GM12874 (cell line): ENCODE results near the gene KIF13A.

Source experiments
- TF ChIP-seq, protein P1 (sequence below): IDR thresholded peaks from 2 replicates; pipeline ENCODE4 v1.5.1; 2011; ENCODE audit warnings: low read depth, mild to moderate bottlenecking, control low read depth, low read length, moderate library complexity; ENCODE audit not compliant: insufficient read depth

KIF13A gene

DNA sequence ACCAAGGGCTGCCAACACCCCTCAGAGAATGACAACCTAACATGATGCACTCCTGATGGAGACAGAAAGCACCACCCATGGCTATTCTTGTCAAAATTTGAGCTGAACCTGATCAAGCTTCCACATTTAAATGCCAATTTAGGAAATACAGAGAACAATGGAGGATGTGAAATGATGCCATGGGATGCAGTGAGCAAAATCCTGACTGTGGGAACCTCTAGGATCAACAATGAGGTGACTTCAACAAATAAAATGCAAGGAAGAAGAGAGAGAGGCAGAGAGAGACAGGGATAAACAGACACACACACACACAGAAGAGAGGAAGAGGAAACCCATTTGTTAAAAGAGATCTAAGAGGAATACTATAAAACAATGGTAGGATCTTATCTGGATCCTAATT is 161.1 kb downstream of the KIF13A start:
- TF ChIP-seq, protein P1, sequence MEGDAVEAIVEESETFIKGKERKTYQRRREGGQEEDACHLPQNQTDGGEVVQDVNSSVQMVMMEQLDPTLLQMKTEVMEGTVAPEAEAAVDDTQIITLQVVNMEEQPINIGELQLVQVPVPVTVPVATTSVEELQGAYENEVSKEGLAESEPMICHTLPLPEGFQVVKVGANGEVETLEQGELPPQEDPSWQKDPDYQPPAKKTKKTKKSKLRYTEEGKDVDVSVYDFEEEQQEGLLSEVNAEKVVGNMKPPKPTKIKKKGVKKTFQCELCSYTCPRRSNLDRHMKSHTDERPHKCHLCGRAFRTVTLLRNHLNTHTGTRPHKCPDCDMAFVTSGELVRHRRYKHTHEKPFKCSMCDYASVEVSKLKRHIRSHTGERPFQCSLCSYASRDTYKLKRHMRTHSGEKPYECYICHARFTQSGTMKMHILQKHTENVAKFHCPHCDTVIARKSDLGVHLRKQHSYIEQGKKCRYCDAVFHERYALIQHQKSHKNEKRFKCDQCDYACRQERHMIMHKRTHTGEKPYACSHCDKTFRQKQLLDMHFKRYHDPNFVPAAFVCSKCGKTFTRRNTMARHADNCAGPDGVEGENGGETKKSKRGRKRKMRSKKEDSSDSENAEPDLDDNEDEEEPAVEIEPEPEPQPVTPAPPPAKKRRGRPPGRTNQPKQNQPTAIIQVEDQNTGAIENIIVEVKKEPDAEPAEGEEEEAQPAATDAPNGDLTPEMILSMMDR: no peak

DNA sequence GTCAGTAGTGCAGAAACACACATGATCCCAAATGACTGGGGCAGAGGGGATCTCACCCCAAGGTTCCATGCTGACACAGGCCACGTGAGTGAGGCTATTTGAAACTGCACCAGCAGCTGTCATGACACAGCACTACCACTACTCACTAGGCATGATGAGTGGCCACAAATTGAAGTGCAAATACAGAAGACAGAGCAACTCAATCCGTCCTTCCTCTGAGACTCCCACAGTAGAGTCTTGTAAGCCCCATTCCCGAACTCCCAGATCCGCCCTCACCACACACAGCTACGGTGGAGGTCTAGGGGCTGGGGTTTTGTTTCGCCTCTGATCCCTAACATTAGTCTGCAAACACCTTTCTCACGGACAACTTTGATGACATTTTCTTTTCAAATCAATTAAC is 167.4 kb downstream of the KIF13A start:
- TF ChIP-seq, protein P1: peak; percentile 14; the same call in 1 of the 2 replicates

DNA sequence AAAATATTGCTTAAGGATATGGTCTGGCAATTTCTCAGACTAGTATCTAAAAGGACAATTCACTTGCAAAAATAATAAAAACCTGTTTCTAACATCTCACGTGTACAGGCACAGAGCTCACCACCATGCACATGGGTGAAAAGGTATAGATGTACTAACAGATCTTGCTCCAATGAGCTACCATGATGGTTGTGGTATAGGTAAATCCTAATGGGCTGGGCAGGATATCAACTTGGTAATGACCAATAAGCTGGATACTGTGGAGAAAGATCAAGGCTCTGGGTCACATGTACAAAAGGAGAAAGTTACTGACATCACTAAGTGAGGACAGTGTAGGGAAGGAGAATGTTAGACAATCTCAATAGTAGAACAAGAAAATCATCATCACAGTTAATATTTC is 169.7 kb downstream of the KIF13A start:
- TF ChIP-seq, protein P1: no peak

DNA sequence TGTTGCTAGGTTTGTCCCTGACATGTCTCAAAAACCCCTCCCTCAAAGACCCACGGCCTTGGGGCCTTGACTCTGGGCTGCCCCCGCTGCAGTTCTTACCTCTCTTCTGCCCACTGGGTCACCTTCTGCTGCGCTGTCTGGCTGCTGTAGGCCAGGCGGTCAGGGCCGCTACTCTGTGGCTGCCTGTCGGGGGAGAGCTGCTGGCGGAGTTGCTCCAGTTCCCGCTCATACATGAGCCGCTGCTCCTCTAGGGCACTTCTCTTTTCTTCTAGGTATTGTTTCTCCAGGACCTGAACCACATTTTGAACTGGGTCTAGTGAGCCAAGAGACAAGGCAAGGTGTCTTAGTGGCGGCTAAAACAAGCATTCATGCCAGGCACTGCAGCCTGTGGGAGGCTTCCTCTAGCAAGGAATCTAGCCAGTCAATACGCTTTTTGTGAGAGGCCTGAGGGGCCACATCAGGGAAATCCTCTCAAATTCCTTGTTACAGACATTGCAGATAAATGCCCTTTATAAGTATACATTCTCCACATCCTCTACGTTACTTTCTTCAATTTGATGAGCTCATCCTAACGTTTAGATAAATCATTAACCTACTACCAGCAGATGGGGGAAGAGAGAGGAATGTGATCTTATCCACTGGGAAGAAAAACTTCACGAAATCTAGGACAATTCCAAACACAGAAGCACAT is 170.4 kb downstream of the KIF13A start:
- TF ChIP-seq, protein P1: no peak

DNA sequence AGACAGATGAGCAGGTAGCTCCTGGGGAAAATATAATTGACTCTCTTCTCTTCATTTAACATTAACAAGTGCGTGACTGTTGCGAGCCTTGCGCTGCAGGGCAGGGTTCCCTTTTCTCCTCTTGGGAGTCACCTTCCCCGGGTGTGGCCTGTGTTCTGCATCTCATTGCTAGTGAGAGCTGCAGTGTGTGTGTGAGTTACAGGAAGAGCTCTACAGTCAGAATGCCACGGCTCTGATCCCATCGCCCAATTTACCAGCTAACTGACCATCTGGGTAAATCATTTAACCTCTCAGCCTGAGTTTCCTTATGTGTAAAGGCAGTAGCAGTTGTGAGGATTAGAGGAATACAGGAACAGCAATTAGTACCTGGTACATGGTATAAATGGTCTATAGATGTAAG is 173.9 kb downstream of the KIF13A start:
- TF ChIP-seq, protein P1: no peak

DNA sequence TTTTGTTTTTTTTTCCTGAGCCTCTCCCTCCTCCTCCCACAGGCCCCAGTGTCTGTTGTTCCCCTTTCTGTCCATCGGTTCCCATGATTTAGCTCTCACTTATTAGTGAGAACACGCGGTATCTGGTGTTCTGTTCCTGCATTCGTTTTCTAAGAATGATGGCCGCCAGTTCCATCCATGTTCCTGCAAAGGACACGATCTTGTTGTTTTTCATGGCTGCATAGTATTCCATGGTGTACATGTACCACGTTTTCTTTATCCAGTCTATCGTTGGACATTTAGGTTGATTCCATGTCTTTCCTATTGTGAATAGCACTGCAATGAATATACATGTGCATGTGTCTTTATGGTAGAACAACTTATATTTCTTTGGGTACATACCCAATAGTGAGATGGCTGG is 175.1 kb downstream of the KIF13A start:
- TF ChIP-seq, protein P1: no peak

DNA sequence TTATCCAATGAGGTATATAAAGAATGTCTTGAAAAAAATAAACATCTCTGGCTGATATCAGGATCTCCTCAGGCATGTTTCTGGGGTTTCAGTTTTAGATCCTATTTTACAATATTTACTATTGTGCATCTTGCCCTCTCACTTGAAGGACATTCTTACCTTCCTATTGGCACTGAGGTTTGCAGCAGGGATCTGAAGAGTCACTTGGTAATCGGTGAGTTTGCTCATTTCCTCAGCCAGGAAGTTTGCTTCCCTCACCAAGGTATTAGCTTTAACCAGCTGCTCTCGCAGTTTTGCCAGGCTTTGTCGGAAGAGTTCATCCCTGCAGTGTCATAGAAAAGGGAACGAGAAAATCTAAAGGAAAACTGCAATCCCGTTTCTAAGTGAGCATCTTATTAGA is 178.8 kb downstream of the KIF13A start:
- TF ChIP-seq, protein P1: no peak
